ENCODE measurements around the gene SPRY2.

The SPRY2 gene

GRCh38 chr13:80336776-80337287, 4.1 kb downstream of the SPRY2 start:
- DNase-seq (ENCODE audit: insufficient read length, low spot score), result no peak
- TF ChIP-seq CTCF (IDR thresholded peaks at IDR 0.05; ENCODE audit: insufficient read depth, missing control alignments), result no peak

GRCh38 chr13:80336370-80336769, 4.6 kb downstream of the SPRY2 start:
- no peak for TF ChIP-seq CTCF (IDR thresholded peaks at IDR 0.05; ENCODE audit: insufficient read depth, missing control alignments)
- no peak for FAIRE-seq
- DNase-seq (ENCODE audit: insufficient read length, low spot score), result no peak

More at GRCh38 chr13:80336776-80337287, 4.1 kb downstream of the SPRY2 start:
- FAIRE-seq, result no peak

GRCh38 chr13:80334597-80335260, 6.2 kb downstream of the SPRY2 start:
- no peak for DNase-seq (ENCODE audit: insufficient read length, low spot score)
- TF ChIP-seq CTCF (IDR thresholded peaks at IDR 0.05; ENCODE audit: insufficient read depth, missing control alignments), result no peak
- no peak for FAIRE-seq

- FAIRE-seq, result no peak
- TF ChIP-seq CTCF (IDR thresholded peaks at IDR 0.05; ENCODE audit: insufficient read depth, missing control alignments), result no peak
Measured at GRCh38 chr13:80331984-80332383, 8.9 kb downstream of the SPRY2 start.

GRCh38 chr13:80329250-80329649, 11.7 kb downstream of the SPRY2 start:
- DNase-seq (ENCODE audit: insufficient read length, low spot score) (no peak), FAIRE-seq (no peak)
- TF ChIP-seq CTCF (IDR thresholded peaks at IDR 0.05; ENCODE audit: insufficient read depth, missing control alignments), result no peak

More at GRCh38 chr13:80331984-80332383, 8.9 kb downstream of the SPRY2 start:
- no peak for DNase-seq (ENCODE audit: insufficient read length, low spot score)

- DNase-seq (ENCODE audit: insufficient read length, low spot score) (no peak), FAIRE-seq (no peak)
- no peak for TF ChIP-seq CTCF (IDR thresholded peaks at IDR 0.05; ENCODE audit: insufficient read depth, missing control alignments)
Measured at GRCh38 chr13:80319004-80319403, 21.9 kb downstream of the SPRY2 start.
